ENCODE data around the gene SLC22A3.
"Not testable (repeated sequence)": the region's sequence is repeated elsewhere in the genome, so short reads cannot be mapped to it uniquely, and the experiment has no call there.

The SLC22A3 gene

GRCh38 chr6:160449787-160450186 is 101.6 kb downstream of the SLC22A3 start:
- not testable (repeated sequence) for DNase-seq

- no peak for DNase-seq
Measured at GRCh38 chr6:160450849-160451248, 102.7 kb downstream of the SLC22A3 start.

GRCh38 chr6:160454303-160454702 is 106.1 kb downstream of the SLC22A3 start:
- no peak for DNase-seq

- DNase-seq = peak; percentile 5
Measured at GRCh38 chr6:160455081-160455480, 106.9 kb downstream of the SLC22A3 start.

- DNase-seq = peak; percentile 90
Measured at GRCh38 chr6:160455541-160456213, 107.5 kb downstream of the SLC22A3 start.

- DNase-seq = no peak
Measured at GRCh38 chr6:160456214-160456546, 108.0 kb downstream of the SLC22A3 start.

- no peak for DNase-seq
Measured at GRCh38 chr6:160457823-160458222, 109.6 kb downstream of the SLC22A3 start.

- no peak for DNase-seq
Measured at GRCh38 chr6:160461641-160462040, 113.5 kb downstream of the SLC22A3 start.

- no peak for DNase-seq
Measured at GRCh38 chr6:160462116-160462515, 113.9 kb downstream of the SLC22A3 start.

GRCh38 chr6:160462551-160463109 is 114.5 kb downstream of the SLC22A3 start:
- DNase-seq = no peak

- no peak for DNase-seq
Measured at GRCh38 chr6:160464744-160465143, 116.6 kb downstream of the SLC22A3 start.

- not testable (repeated sequence) for DNase-seq
Measured at GRCh38 chr6:160467261-160467871, 119.2 kb downstream of the SLC22A3 start.

GRCh38 chr6:160469153-160469552 is 121.0 kb downstream of the SLC22A3 start:
- DNase-seq = no peak

- not testable (repeated sequence) for DNase-seq
Measured at GRCh38 chr6:160476056-160476455, 127.9 kb downstream of the SLC22A3 start.

- DNase-seq = not testable (repeated sequence)
Measured at GRCh38 chr6:160477072-160477471, 128.9 kb downstream of the SLC22A3 start.

- DNase-seq = no peak
Measured at GRCh38 chr6:160477901-160478300, 129.7 kb downstream of the SLC22A3 start.

GRCh38 chr6:160487116-160487515 is 138.9 kb downstream of the SLC22A3 start:
- no peak for DNase-seq

GRCh38 chr6:160489091-160489490 is 140.9 kb downstream of the SLC22A3 start:
- DNase-seq = no peak

GRCh38 chr6:160494576-160494975 is 146.4 kb downstream of the SLC22A3 start:
- DNase-seq = no peak

- no peak for DNase-seq
Measured at GRCh38 chr6:160500639-160501038, 152.5 kb downstream of the SLC22A3 start.

Data from eye (tissue), 1 donor.